ENCODE results near the gene KDELR3.

Gene KDELR3

GRCh38 chr22:38523479-38523878, 55.6 kb downstream of the KDELR3 start:
- DNase-seq = no peak

GRCh38 chr22:38524429-38524828, 56.5 kb downstream of the KDELR3 start:
- no peak for DNase-seq

GRCh38 chr22:38531251-38531938, 63.5 kb downstream of the KDELR3 start:
- no peak for DNase-seq

Data from NCI-H510A treated with DMSO at 0.1 percent for 48 hours (cell line).